Measurements from ENCODE around the gene AP1B1.
"Not testable (repeated sequence)": the region's sequence is repeated elsewhere in the genome, so short reads cannot be mapped to it uniquely, and the experiment has no call there.

The AP1B1 gene

GRCh38 chr22:29387921-29388758, at the start of gene AP1B1:
AP1B1 (minus strand) TSS chr22:29388570; CDS start chr22:29367243, 21,327 bp downstream.
- DNase-seq (ENCODE audit: low read depth): peak; percentile 96

GRCh38 chr22:29435236-29436136, 47.1 kb upstream of the AP1B1 start:
- no peak for DNase-seq (ENCODE audit: low read depth)

GRCh38 chr22:29434288-29434687, 45.9 kb upstream of the AP1B1 start:
- DNase-seq (ENCODE audit: low read depth): no peak

GRCh38 chr22:29433856-29434255, 45.5 kb upstream of the AP1B1 start:
- DNase-seq (ENCODE audit: low read depth): no peak

GRCh38 chr22:29431986-29432385, 43.6 kb upstream of the AP1B1 start:
- DNase-seq (ENCODE audit: low read depth): no peak

GRCh38 chr22:29427176-29427760, 38.9 kb upstream of the AP1B1 start:
- no peak for DNase-seq (ENCODE audit: low read depth)

GRCh38 chr22:29426476-29426875, 38.1 kb upstream of the AP1B1 start:
- DNase-seq (ENCODE audit: low read depth): no peak

GRCh38 chr22:29418704-29419103, 30.3 kb upstream of the AP1B1 start:
- DNase-seq (ENCODE audit: low read depth): not testable (repeated sequence)

GRCh38 chr22:29414951-29415591, 26.7 kb upstream of the AP1B1 start:
- DNase-seq (ENCODE audit: low read depth): peak; percentile 43

- DNase-seq (ENCODE audit: low read depth): peak; percentile 4
These were observed 24.4 kb upstream of the AP1B1 start for GRCh38 chr22:29412772-29413171.

- DNase-seq (ENCODE audit: low read depth): not testable (repeated sequence)
These were observed 23.3 kb upstream of the AP1B1 start for GRCh38 chr22:29411569-29412211.

GRCh38 chr22:29408940-29409339, 20.6 kb upstream of the AP1B1 start:
- DNase-seq (ENCODE audit: low read depth): no peak

- DNase-seq (ENCODE audit: low read depth): not testable (repeated sequence)
These were observed 13.2 kb upstream of the AP1B1 start for GRCh38 chr22:29401538-29401937.

GRCh38 chr22:29400576-29400975, 12.2 kb upstream of the AP1B1 start:
- DNase-seq (ENCODE audit: low read depth): no peak

- no peak for DNase-seq (ENCODE audit: low read depth)
These were observed 9.4 kb upstream of the AP1B1 start for GRCh38 chr22:29397791-29398190.

GRCh38 chr22:29396126-29396525, 7.8 kb upstream of the AP1B1 start:
- DNase-seq (ENCODE audit: low read depth): no peak

GRCh38 chr22:29394931-29395581, 6.7 kb upstream of the AP1B1 start:
- DNase-seq (ENCODE audit: low read depth): peak; percentile 47

GRCh38 chr22:29393019-29393608, 4.7 kb upstream of the AP1B1 start:
- DNase-seq (ENCODE audit: low read depth): no peak

GRCh38 chr22:29391546-29391945, 3.2 kb upstream of the AP1B1 start:
- DNase-seq (ENCODE audit: low read depth): no peak

- DNase-seq (ENCODE audit: low read depth): no peak
These were observed 1.9 kb upstream of the AP1B1 start for GRCh38 chr22:29390270-29390669.

- DNase-seq (ENCODE audit: low read depth): no peak
These were observed 355 bp upstream of the AP1B1 start for GRCh38 chr22:29388759-29389090.
